Inflammatory macrophage treated with lipopolysaccharide for 4 hours (primary cell): ENCODE results near the gene PRR14.
"Not testable (repeated sequence)": the region's sequence is repeated elsewhere in the genome, so short reads cannot be mapped to it uniquely, and the experiment has no call there.

ENCODE experiments used
- DNase-seq: peaks from one replicate; pipeline ENCODE4 v3.0.0-alpha.2; 2020

PRR14 gene

GRCh38 chr16:30696646-30697045 lies 45.9 kb downstream of the PRR14 start:
- DNase-seq: not testable (repeated sequence)

DNA sequence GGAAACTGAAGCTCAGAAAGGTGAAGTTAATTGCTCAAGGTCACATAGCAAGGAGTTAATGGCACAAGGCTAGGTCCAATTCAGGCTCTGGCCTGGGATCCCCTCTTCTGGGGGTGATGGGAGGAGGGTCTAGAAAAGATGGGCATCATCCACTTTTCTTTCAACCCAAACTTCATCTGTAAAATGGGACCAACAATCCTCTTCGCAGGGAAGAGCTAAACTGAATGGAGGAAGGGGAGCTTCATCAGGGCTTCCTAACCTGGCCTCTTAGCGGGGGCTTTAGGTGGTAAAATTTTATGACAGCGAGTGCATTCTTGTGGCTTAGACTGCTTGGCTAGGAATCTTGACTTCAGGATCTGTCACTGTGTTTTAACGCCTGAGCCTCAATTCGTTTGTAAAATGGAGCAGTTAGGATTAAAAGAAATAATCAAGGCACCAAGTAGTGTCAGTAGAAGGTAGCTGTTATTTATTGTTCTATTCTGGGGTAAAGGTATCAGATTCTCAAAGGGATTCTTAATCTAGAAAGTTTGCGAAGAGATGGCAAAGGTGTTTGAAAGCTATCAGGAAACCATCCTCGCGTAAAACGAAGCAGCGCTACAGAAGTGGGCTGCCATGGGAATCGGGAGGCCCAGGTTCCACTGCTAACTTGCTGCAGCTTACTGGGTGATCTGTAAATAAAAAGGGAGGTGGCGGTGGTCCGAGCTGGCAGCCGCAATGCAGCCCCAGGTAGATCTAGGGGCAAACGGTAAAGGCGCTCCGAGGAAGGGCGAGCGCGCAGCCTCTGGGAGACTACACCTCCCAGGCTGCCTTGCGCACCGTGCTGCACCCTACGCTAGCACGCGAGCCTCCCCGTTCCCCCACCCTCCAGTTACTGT lies 46.7 kb downstream of the PRR14 start:
- peak; percentile 97 for DNase-seq

- DNase-seq: peak; percentile 91
Measured at GRCh38 chr16:30698139-30698815, 47.5 kb downstream of the PRR14 start.

- peak; percentile 84 for DNase-seq
Measured at GRCh38 chr16:30698816-30699614, 48.3 kb downstream of the PRR14 start, which contains the start of gene SRCAP. SRCAP (plus strand) TSS chr16:30699171; CDS start chr16:30700825, 1,654 bp downstream.

- DNase-seq: no peak
Measured at GRCh38 chr16:30699615-30700099, 48.9 kb downstream of the PRR14 start.

- no peak for DNase-seq
Measured at GRCh38 chr16:30700491-30700890, 49.7 kb downstream of the PRR14 start.

- no peak for DNase-seq
Measured at GRCh38 chr16:30700971-30701370, 50.2 kb downstream of the PRR14 start.

DNA sequence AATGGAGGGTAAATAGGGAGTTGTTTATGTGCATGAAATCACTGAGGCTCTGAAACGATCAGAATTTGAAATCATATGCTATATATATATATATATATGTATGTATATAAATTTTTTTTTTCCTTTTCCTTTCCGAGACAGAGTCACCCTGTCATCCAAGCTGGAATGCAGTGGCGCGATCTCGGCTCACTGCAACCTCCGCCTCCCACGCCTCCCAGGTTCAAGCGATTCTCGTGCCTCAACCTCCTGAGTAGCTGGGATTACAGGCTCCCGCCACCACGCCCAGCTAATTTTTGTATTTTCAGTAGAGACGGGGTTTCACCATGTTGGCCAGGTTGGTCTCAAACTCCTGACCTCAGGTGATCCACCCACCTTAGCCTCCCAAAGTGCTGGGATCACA lies 52.3 kb downstream of the PRR14 start:
- not testable (repeated sequence) for DNase-seq

DNA sequence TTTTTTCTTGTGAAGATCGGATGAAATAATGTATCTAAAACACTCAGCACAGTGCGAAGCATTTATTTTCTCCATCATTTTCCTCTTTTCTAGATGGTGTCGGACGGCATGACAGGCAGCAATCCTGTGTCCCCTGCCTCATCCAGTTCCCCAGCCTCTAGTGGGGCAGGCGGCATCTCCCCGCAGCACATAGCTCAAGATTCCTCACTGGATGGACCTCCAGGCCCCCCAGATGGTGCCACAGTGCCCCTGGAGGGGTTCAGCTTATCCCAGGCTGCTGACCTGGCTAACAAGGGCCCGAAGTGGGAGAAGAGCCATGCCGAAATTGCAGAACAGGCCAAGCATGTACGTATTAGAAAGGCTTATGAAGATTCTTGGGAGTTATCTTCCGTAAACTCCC lies 53.2 kb downstream of the PRR14 start:
- no peak for DNase-seq
